GM18870 (cell line): ENCODE data around the gene IL12B.
"Not testable (repeated sequence)": the region's sequence is repeated elsewhere in the genome, so short reads cannot be mapped to it uniquely, and the experiment has no call there.

Source experiments
- ATAC-seq: cut with Tn5 transposase; IDR thresholded peaks from one replicate; pipeline ENCODE4 v1.9.1; 2021; ENCODE audit warnings: moderate library complexity; ENCODE audit not compliant: unreplicated experiment

Gene IL12B

DNA sequence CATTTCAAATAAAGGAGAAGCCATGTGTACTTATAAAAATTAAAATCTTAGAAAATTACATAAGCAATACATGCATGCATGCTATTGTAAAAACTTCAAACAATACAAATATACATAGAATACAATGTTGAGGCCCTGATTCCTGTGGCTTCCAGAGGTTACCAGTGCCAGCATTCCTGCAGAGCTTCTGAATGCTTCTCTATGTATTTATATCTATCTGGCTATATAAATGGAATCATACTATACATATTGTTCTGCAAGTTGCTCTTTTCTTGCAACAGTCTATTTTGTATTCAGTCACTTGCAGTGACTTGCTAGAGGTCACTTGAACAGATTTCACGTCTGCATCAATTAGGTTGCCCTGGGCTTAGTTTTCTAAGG is 3.2 kb upstream of the IL12B start:
- ATAC-seq = no peak

DNA sequence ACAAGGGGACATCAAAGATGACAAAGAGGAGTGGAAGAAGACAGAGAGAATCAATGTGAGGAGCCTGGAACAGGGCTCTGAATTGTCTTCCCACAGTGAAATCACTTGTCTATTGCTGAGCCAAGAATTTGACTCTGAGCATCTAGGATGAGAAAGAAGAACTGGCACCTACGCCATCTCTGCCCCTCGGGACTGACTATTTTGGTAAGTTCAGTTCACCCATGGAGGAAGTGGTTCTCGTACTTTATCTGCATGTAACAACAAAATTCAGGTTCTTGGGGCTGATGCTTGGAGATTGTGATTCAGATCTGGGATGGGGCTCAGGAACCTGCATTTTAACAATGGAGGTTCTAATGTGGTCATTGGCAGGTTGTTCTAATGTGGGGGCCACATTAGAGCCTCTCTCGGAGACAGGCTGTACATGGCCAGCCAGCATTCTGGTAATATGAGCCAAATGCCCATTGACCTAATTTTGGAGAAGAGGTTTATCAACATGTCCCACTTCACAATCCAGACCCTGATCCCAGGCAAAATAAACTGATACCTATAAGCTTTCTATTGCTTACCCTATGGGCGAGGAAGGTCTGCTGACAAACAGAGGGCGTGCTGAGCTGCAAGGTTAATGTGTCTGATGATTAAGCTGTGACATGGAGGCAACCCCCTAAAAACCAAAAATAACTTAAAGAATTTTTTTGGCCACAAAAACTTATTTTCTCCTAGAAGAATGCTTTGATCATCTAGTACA is 2.7 kb upstream of the IL12B start:
- no peak for ATAC-seq

DNA sequence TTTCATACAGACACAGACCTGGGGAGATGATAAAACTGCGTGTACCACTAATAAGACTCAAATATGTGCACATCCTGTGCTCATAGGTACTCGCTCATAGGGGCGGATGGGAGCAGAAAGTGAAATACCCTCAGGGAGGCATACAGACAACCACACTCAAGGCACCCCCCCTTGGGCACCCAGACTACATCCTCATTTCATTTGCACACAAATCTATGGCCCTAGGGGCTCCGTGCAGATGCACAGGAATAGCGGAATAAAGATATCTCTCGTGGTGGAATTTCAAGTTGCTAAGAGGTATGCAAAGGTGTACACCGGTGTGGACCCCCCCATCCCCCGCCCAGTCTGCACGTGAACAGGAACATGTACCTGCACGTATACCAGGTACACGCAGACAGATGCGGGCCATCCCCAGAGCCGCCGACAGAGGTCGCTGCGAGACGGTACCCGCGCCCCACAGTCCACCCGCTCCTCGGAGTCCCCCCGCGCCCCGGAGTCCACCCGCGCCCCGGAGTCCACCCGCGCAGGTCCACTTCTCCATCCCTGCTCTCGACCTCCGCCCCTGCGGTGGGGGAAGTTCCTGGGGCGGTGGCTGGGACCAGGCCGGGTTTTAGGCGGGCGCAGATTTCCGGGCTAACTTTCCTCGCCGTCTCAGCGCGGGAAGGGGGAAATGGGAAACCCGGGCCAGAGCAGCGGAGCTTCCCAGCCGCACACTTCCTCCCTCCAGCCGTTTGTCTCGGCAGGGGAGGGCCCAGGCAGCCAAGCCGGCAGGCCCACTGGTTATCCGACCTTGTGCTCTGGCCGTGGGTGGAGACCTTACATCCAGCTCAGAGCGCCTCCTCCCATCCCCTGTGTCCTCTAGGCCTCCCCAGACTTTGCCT is 1.0 kb upstream of the IL12B start:
- no peak for ATAC-seq

DNA sequence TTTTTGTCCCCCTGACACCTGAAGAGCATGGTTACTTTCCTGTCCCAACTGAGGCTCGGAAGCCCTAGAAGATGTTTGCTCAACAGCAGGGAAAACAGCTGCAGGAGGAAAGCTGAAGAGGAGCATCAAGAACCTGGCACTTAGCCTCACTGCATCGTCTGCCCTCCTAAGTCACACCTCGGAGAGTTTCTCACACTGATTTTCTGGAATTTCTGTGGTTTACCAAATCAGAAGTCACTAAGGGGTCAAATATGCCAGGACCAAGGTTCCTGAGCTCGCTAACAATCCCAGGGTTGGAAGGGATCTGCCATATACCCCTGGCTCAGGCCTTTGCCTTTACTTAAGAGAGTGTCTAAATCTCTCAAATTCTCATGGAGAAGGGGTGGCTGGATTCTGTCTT is 5.3 kb downstream of the IL12B start:
- no peak for ATAC-seq

DNA sequence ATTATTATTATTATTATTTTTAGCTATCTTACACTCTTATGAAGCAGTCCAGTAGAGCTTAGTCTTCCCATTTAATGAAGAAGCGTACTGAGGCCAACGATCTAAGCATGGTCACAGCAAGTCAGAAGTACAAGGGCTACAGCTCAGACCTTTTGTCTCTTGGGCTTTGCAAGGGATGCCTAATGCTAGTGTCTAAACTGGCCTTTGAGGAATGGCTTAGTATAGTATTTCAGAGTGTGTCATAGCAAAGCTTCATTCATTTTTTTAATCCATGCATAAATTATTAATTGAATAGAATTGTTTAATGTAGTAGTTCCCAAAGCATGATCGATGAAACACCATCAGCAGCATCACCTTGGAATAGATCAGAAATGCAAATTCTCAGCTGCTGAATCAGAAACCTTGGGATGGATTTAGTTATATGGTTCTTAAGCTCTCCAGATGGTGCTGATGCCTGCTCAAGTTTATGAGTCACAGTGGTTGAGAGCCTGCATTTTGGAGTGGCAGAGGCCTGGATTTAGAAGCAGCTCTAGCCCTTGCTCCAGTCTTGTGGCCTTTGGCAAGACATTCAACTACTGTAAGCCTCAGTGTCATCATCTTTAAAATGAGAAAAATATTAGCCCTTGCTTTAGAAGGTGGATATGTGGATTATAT is 6.1 kb downstream of the IL12B start:
- ATAC-seq = no peak

DNA sequence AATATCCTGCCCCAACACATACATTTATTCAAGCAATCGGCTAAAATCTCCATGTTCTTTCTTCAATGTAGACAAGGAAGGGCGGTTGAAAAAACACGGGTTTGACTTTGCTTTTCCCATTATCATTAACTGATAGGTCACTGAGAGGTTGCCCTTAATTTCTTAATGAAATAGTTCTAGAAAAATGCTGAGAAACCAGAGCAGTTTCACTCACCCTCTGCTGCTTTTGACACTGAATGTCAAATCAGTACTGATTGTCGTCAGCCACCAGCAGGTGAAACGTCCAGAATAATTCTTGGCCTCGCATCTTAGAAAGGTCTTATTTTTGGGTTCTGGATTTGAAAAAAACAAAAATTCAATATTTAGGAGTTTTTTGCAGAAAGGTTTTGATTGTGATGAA is 8.1 kb downstream of the IL12B start:
- no peak for ATAC-seq

DNA sequence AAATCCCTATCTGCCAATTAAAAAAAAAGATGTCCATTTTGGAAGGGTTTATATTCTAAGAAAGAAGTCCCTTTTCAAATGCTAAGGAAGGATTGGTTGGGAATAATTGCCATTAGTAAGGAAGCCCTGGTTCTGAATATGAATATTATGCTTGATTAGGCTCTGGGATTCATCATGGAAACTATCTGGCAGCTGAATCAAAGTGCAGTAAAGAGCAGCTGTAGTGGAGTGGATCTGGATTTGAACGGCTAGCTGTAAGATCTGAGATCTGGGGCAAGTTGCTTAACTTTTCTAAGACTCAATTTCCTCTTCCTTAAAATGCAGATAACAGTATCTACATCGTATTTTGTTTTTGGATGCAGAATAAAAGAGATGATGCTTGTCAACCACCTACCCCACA is 10.5 kb downstream of the IL12B start:
- no peak for ATAC-seq

DNA sequence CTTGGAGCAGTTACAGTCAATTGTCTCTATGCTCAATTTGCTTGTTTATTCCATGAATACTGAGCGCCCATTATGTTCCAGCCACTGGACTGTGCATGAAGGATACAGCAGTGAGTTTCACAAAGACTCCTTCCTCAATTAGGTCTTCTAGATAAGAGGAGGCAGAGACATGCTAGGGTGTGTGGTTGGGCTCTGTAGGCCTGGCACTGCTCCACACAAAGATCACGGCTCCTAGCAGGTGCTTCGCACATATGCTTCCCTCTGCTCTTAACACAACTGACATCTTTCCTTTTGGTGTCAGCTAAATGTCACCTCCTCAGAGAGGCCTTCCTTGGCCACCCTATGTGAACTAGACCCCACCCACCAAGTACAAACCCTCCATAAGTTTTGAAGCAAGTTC is 10.9 kb downstream of the IL12B start:
- no peak for ATAC-seq

DNA sequence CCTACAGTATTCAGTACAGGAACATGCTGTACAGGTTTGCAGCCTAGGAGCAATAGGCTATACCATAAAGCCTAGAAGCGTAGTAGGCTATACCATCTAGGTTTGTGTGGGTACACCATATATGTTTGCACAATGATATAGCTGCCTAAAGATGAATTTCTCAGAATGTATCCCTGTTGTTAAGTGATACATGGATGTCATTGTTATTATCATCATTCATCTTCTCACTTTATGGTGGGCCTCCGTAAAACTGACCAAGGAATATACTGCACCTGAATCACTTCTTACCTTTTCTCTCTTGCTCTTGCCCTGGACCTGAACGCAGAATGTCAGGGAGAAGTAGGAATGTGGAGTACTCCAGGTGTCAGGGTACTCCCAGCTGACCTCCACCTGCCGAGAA is 11.8 kb downstream of the IL12B start:
- ATAC-seq = no peak

DNA sequence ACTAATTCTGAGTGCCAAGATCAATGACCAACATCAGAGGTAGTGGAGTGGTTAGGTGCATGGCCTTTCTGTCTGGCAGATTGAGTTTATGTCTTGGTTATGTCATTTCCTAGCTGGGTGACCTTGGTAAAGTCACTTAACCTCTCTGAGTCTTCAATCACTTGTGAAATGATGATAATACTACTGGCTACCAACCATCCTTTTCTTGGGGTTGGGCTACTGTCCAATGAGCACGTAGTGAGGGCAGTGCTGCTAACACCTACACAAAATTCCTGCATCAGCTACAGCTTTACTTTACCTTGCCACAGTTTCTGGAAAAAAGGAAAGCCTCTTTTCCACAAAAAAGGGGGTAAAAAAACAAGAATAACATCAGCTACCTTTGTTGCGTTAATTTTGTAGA is 12.4 kb downstream of the IL12B start:
- ATAC-seq = no peak

DNA sequence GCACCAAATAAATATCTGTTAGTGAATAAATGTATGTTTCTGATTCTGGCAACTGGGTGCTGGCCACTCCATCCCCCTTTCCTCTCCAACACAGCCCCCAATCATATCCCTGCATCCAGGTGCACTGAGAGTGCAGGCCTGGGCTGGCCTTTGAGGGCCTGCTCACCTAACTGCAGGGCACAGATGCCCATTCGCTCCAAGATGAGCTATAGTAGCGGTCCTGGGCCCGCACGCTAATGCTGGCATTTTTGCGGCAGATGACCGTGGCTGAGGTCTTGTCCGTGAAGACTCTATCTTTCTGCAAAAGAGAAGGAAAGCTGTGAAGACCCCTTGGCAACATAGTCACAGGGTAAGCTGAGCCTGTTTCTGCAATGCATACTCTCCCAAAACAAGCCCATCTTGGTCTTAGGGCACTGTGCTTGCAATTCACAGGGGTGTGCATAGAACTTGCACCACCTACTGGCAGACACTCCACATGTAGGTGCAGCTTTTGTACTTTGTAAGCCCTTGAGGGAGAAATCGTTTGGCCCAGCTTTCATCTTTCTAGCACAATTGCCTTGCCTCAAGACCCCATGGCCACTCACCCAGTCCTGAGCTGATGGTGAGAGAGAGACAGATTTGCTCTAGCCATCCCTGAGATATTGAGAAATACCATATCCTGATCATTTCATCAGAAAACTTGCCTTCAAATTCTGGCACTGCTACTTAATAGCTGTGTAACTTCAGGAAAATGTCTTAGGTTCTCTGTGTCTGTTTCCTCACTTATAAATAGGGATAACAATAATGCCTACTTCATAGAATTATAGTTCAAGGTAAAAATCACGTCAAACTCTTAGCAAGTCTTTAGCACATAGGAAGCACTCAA is 13.5 kb downstream of the IL12B start:
- no peak for ATAC-seq

DNA sequence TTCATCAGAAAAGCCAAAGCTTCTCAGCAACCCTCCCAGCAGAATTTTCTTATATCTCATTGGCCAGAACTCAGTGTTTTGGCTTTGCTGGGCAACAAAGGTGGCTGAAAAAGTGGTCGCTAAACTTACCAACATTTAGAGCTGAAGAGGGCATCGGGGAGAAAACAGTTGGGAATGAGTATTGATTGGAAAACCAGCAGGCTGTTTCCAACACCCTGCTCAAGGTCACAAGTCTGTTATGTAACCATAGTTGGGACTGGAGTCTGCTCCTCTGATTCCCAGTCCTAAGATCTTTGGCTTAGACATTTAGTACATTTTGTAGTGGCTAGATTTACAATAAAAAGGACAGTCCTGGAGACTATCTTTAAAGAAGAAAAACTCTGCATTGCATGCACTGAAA is 17.1 kb downstream of the IL12B start:
- no peak for ATAC-seq

DNA sequence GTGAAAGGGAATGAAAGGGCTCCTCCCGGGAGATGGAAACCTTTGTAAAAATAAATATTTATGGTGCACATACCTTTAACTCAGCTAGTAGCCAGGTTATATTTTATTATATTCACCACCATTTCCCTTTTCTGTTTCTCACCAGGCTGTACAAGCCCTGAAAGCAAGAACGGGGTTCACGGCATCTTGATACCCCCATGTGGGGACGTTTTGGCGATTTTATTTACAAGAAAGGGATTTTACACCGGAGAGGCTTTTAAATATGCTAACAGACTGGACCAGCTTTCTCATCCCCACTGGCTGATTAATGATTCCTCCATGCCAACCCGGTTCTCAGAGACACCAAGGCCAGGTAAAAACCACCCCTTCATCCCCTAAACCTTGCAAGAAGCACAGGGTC is 19.2 kb downstream of the IL12B start:
- ATAC-seq = no peak

DNA sequence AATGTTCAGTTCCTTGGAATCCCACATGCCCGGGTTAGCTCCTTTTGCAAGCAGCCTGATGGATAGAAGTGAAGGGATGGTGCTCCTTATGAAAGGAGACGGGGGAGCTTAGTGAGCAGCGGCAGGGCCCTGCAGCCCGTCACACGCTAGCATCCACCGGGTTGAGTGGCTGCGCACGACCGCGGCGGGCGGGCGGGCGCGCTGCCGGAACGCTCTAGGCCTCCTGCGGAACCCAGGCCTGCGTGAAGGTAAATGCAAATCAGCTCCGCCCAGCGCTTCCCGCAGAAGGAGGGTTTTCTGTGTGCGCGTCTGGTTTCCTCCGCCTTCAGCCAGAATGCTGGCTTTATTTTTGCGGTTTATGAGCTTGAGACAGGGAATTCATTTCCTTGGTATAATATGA is 19.8 kb downstream of the IL12B start:
- no peak for ATAC-seq

DNA sequence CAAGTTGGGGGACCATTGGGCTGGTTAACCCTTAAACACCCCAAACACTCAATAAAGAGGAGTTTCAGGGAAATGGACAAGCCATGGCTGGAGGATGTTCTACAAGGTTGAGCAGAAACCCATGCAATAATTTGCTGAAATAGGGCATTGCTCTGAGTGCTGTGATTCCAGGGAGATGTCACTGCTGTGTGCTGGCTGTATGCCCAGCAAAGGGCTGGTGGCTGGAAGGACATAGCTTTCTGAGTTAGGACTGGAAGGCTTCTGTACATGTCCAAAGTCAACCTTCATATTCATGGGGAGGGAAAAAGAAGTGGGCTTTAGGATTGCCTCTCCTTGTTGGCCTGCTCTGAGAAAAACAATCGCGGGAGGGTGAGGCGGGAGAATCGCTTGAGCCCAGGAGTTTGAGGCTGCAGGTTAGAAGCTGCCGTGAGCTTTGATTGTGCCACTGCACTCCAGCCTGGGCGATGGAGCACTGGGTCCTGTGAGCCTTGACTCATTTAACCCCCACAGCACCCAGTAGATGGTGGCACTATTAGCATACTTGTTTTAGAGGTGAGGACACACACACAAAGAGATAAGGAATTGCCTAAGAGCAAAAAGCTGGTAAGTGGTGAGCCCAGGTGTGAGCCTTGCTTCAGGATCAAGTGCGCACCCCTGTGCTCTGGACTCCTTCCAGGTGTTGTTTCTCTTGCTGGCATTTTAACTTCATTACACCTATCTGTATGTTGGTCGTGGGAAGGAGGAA is 20.4 kb downstream of the IL12B start:
- ATAC-seq = no peak

DNA sequence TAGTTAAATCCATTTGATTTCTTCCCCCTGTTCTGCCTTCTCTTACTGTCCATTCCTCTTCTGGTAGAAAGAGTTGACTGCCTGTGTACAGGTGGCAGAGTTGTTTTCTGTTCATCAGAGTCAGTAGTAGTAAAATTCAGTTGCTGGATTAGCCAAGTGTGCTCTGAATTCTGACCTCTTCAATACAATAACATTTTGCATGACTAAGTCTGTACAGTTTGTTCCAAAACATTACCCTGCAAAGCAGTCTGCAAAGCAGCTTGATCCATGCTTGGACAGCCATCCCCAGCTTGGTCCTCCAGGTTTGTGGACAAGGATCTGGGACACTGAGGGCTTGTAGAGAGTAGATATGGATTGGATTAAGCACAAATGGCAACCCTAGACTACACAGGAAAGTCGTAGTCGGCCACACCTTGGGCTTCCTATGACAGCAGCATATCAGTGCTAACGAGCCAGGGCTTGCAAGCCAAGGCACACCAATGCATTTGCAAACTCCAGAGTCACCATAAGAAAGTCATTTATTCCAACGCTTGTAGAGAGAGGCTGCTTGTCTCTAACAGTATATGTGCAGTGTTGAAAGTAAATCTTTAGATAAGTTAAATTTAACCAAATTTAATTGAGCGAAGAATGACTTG is 25.2 kb downstream of the IL12B start:
- no peak for ATAC-seq

DNA sequence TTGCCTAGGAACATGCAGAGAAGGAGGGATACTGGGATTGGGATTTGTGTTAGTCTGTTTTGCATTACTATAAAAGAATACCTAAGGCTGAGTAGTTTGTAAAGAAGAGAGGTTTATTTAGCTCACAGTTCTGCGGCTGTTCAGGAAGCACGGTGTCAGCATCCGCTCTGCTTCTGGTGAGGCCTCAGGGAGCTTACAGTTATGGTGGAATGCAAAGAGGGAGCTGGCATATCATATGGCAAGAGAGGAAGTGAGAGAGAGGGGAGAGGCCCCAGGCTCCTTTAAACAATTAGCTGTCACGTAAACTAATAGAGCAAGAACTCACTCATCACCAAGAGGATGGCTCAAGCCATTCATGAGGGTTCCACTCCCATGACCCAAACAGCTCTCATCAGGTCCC is 27.0 kb downstream of the IL12B start:
- ATAC-seq = no peak

DNA sequence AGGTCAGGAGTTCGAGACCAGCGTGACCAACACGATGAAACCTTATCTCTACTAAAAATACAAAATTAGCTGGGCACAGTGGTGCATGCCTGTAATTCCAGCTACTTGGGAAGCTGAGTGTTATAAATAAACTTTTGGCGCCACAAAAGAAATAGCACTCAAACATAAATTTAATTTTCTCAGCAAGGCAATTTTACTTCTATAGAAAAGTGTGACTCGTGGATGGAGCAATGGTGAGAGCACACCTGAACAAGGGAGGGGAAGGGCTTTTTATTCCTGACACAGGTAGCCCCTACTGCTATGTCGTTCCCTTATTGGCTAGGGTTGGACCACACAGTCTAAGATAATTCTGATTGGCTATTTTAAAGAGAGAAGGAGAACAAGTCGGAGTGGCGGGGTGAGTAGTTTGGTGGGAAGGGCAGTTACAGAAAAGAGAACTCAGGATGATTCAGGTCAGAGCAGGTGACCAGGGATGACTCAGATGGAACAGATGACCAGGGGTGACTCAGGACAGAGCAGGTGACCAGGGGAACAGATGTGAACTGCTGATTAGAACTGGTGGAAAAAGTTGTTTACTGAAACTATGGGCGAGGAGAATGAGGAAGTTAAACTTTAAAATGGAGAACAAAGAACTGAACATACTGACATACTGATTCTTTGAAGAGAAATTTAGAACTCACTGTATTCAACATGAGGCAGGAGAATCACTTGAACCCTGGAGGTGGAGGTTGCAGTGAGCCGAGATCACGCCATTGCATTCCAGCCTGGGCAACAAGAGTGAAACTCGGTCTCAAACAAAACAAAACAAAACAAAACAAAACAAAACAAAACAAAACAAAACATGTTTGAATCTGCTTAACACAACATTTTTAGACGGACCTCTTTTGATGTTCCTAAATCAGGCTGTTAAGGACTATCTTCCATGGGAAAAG is 28.1 kb downstream of the IL12B start:
- not testable (repeated sequence) for ATAC-seq

DNA sequence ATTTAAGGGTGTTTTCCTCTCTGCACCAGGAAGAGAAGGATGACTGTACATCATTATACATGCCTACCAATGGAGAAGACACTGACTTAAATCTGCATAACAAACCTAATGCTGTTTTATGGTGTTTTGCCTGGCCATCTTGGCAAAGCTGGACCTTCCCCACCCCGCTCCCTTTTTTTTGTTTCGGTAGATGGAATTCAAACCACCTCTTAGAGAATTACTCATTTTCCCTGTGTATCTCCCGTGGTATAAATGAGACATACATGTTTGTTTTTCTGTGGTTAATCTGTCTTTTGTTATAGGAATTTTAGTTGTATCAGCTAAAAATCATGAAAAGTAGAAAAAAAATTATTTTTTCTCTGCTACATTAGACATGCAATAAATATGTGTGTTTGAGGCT is 28.8 kb downstream of the IL12B start:
- no peak for ATAC-seq
